ENCODE data around the gene CCNO.
A peak's percentile ranks its signal among the peaks of the same experiment; 100 is the strongest.

The CCNO gene, protein sequence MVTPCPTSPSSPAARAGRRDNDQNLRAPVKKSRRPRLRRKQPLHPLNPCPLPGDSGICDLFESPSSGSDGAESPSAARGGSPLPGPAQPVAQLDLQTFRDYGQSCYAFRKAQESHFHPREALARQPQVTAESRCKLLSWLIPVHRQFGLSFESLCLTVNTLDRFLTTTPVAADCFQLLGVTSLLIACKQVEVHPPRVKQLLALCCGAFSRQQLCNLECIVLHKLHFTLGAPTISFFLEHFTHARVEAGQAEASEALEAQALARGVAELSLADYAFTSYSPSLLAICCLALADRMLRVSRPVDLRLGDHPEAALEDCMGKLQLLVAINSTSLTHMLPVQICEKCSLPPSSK

GRCh38 chr5:55232985-55233928 is at the start of gene CCNO:
Gene CCNO (minus strand): TSS chr5:55233608. CDS start chr5:55233523, 85 bp downstream.
- peak; percentile 55 for DNase-seq

DNA sequence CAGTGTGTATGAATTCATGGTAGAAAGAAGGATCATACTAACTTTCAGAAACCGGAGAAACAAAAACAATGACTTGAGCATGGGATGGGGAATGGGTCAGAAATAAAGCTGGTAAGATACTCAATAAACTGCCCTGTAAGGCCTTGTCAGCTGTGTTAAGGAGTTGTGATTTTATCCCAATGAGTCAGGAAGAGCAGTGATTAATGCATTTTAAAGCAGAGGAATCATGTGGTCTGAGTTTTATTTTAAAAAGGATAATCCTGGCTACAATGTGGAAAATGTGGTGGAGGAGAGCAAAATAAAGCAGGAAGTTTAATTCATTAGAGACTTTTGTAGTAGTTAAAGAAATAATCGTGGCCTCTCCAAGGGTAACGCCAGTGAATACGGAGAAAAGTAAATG is 45.4 kb upstream of the CCNO start:
- no peak for DNase-seq

GRCh38 chr5:55276771-55277170 is 43.4 kb upstream of the CCNO start:
- DNase-seq, result no peak

DNA sequence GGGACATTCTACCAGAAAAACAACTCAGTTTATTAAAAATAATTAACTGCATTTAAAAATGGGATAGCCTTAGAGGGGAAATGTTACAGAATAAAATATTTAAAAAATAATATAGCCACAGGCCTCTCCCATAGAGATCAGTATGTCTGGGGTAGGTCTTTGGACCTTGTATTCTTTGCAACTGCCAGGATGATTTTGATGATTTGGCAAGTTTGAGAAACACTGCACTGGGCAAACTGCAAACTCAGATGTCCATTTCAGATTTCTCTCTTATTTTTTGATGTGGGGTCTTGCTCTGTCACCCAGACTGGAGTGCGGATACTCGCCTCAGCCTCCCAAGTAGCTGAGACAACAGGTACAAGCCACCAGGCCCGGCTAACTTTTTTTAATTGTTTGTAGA is 24.9 kb upstream of the CCNO start:
- no peak for DNase-seq

DNA sequence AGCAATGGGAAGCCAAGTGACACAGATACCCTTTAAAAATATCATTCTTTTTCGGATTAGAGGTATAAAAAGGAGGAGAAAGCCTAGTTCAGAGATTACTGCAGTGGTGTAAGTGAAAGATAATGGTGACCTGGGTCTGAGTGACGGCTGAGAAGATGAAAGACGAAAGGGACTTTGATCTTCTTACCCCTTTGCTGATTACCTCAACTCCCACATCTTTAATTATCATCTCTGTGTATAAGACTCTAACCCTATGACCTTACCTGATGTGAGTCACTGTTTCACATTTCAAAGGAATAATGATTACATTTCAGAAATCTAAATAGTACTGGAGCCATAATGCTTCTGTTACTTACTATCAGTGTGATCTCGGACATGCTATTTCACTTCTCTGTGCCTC is 21.4 kb upstream of the CCNO start:
- DNase-seq, result no peak

GRCh38 chr5:55250064-55250463 is 16.7 kb upstream of the CCNO start:
- DNase-seq, result no peak

GRCh38 chr5:55241746-55242145 is 8.3 kb upstream of the CCNO start:
- no peak for DNase-seq

- no peak for DNase-seq
Observed at GRCh38 chr5:55236800-55237199, 3.4 kb upstream of the CCNO start.

GRCh38 chr5:55234121-55234700 is 803 bp upstream of the CCNO start:
- DNase-seq, result no peak

DNA sequence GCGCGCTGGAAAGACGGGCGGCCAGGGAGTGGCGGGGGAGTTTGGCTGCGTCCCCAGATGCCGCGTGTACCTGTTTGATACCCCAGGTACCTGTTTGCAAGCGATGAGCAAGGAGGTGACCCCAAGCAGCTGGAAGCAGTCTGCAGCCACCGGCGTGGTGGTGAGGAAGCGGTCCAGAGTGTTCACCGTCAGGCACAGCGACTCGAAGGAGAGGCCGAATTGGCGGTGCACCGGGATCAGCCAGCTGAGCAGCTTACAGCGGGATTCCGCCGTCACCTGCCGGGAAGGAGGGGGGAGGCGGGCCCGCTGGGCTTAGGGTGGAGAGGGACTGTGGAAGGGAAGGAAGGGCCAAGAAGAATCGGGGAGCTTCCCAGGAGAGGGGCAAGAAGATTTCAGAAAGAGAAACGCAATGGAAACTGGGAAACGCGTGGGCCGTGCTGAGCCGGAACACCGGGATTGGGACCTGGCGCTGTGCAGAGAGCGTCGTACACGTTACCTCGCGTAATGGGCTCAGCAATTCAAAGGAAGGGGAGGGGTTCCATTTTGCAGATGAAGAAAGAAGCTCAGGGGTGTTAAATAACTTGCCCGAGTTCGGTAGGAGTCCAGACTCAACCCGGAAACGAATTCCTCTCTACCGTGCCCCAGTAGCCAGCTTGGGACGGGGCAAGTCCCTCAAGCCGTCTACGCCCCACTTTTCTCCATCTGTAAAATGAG is 980 bp downstream of the CCNO start:
- DNase-seq, result no peak

- no peak for DNase-seq
Observed at GRCh38 chr5:55231919-55232270, 1.5 kb downstream of the CCNO start.

GRCh38 chr5:55231029-55231918 is 2.1 kb downstream of the CCNO start:
- peak; percentile 29 for DNase-seq

GRCh38 chr5:55230086-55230629 is 3.2 kb downstream of the CCNO start:
- DNase-seq, result no peak

GRCh38 chr5:55227664-55228430 is 5.6 kb downstream of the CCNO start:
- DNase-seq, result no peak

DNA sequence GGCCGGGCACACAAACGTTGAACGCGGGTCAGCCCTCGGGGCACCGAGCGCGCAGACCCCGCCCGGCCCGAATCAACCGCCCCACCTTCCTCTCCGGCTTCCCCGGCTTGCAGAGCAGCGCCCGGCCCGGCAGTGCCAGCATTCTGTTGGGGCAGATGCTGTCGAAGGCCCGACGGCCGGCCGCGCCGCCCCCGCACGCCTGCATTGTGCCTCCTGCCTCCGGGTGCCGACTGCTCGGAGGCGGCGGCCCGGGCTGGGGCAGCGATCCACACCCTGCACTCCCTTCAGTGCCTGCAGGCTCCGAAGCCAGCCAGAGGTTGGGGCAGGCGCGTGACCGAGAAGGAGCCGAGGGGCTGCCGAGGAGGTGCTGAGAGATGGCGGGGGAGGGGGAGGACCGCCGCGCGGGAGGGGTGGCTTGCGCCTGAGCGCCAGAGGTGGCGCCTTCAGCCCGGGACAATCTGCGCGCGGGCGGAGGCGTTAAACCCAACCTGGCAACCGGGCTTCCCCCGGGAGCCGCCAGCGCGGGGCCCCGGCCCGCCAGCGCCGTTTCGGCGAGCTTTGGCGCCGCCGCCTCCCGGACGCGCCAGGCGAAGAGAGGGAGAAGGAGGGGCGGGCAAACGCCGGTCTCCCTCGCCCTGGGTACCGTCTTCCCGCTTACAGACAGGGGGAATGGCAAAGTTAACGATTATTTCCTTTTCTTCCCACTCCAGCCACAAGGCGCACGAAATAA is 6.3 kb downstream of the CCNO start, which contains the start of gene MCIDAS:
TSS of gene MCIDAS (minus strand) at position 382 of the 730 bp plus-strand sequence. CDS start at position 205, 177 bp downstream.
- DNase-seq, result peak; percentile 65

- DNase-seq, result peak; percentile 66
Observed at GRCh38 chr5:55226027-55226933, 7.1 kb downstream of the CCNO start.

- no peak for DNase-seq
Observed at GRCh38 chr5:55225346-55225745, 8.1 kb downstream of the CCNO start.

GRCh38 chr5:55223812-55224240 is 9.6 kb downstream of the CCNO start:
- no peak for DNase-seq

Data from stimulated activated CD4-positive, alpha-beta T cell treated with anti-CD3 and anti-CD28 coated beads, Interleukin-12 subunit alpha, Interleukin-12 subunit beta, amount 100 ng/mL, for 4 hours (primary cell).